GM19035 (cell line): ENCODE results near the gene RAB27A.
"Not testable (repeated sequence)": the region's sequence is repeated elsewhere in the genome, so short reads cannot be mapped to it uniquely, and the experiment has no call there.

Source experiments
- ATAC-seq: cut with Tn5 transposase; IDR thresholded peaks from one replicate; pipeline ENCODE4 v1.9.1; 2021; ENCODE audit not compliant: unreplicated experiment

The RAB27A gene

GRCh38 chr15:55252201-55252600, 37.4 kb downstream of the RAB27A start:
- not testable (repeated sequence) for ATAC-seq

- ATAC-seq, result no peak
Observed at GRCh38 chr15:55250941-55251340, 38.7 kb downstream of the RAB27A start.

- no peak for ATAC-seq
Observed at GRCh38 chr15:55250392-55250791, 39.2 kb downstream of the RAB27A start.

- ATAC-seq, result not testable (repeated sequence)
Observed at GRCh38 chr15:55249885-55250284, 39.7 kb downstream of the RAB27A start.

GRCh38 chr15:55248895-55249294, 40.7 kb downstream of the RAB27A start:
- ATAC-seq, result no peak

GRCh38 chr15:55247766-55248427, 41.7 kb downstream of the RAB27A start:
- ATAC-seq, result no peak

- ATAC-seq, result no peak
Observed at GRCh38 chr15:55247311-55247710, 42.3 kb downstream of the RAB27A start.

GRCh38 chr15:55246567-55246966, 43.0 kb downstream of the RAB27A start:
- ATAC-seq, result no peak

GRCh38 chr15:55245059-55245458, 44.6 kb downstream of the RAB27A start:
- ATAC-seq, result no peak

GRCh38 chr15:55241891-55242290, 47.7 kb downstream of the RAB27A start:
- no peak for ATAC-seq

- ATAC-seq, result no peak
Observed at GRCh38 chr15:55241186-55241585, 48.4 kb downstream of the RAB27A start.

- ATAC-seq, result no peak
Observed at GRCh38 chr15:55240125-55240760, 49.4 kb downstream of the RAB27A start.

- no peak for ATAC-seq
Observed at GRCh38 chr15:55239440-55240124, 50.0 kb downstream of the RAB27A start.

GRCh38 chr15:55238877-55239276, 50.7 kb downstream of the RAB27A start:
- no peak for ATAC-seq

GRCh38 chr15:55237219-55238130, 52.1 kb downstream of the RAB27A start:
- no peak for ATAC-seq

- no peak for ATAC-seq
Observed at GRCh38 chr15:55235546-55236036, 54.0 kb downstream of the RAB27A start.

GRCh38 chr15:55234800-55235104, 54.9 kb downstream of the RAB27A start:
- no peak for ATAC-seq

GRCh38 chr15:55234104-55234799, 55.4 kb downstream of the RAB27A start:
- no peak for ATAC-seq

GRCh38 chr15:55231455-55231854, 58.2 kb downstream of the RAB27A start:
- ATAC-seq, result no peak

GRCh38 chr15:55230953-55231352, 58.7 kb downstream of the RAB27A start:
- no peak for ATAC-seq
